GM23338 (cell line): Measurements from ENCODE around the gene POU2AF3. TPM values are rescaled to one million over a fixed set of nuclear protein-coding genes. Genes with fewer than 3 reads are reported as not detected.

Experiments
- ATAC-seq: fragments of 200-7000 bp; cut with Tn5 transposase; 3 replicates; pipeline ENCODE4 v1.9.1; 2020
- DNase-seq: peaks from one replicate; pipeline ENCODE4 v3.0.0-alpha.2; 2015; ENCODE audit warnings: low spot score
- H2AFZ ChIP-seq: fragments of 200-600 bp; sonication (generic); 2 replicates; pipeline ENCODE4 v1.8.0; 2016; ENCODE audit warnings: antibody characterized with exemption, mild to moderate bottlenecking, moderate library complexity
- H3F3A ChIP-seq: fragments of 200-600 bp; sonication (generic); replicated peaks from 2 replicates; pipeline ENCODE4 v1.8.0; 2017; ENCODE audit warnings: antibody characterized with exemption, mixed run types, low read depth
- H3K27ac ChIP-seq: fragments of 200-600 bp; sonication (generic); 2 replicates; pipeline ENCODE4 v1.6.1; 2016; ENCODE audit warnings: low read depth
- H3K27me3 ChIP-seq: fragments of 200-600 bp; sonication (generic); 2 replicates; pipeline ENCODE4 v1.8.0; 2016; ENCODE audit warnings: mild to moderate bottlenecking, mixed run types, moderate library complexity; ENCODE audit not compliant: insufficient read depth
- H3K36me3 ChIP-seq: fragments of 200-600 bp; sonication (generic); 2 replicates; pipeline ENCODE4 v1.8.0; 2016; ENCODE audit warnings: mild to moderate bottlenecking; ENCODE audit not compliant: insufficient read depth
- H3K4me1 ChIP-seq: fragments of 200-600 bp; sonication (generic); 2 replicates; pipeline ENCODE4 v1.8.0; 2016; ENCODE audit warnings: mild to moderate bottlenecking, moderate library complexity; ENCODE audit not compliant: insufficient read depth
- H3K4me2 ChIP-seq: fragments of 200-600 bp; sonication (generic); 2 replicates; pipeline ENCODE4 v1.7.1; 2017; ENCODE audit warnings: mixed run types
- H3K4me3 ChIP-seq: fragments of 200-600 bp; sonication (generic); 2 replicates; pipeline ENCODE4 v1.6.1; 2016; ENCODE audit warnings: mixed run types
- H3K79me2 ChIP-seq: fragments of 200-600 bp; sonication (generic); replicated peaks from 2 replicates; pipeline ENCODE4 v1.8.0; 2017; ENCODE audit warnings: mild to moderate bottlenecking; ENCODE audit not compliant: insufficient read depth
- H3K9me2 ChIP-seq: fragments of 200-600 bp; sonication (generic); 2 replicates; pipeline ENCODE4 v1.8.0; 2017; ENCODE audit not compliant: insufficient read depth
- H4K20me1 ChIP-seq: fragments of 200-600 bp; sonication (generic); replicated peaks from 2 replicates; pipeline ENCODE4 v1.8.0; 2017; ENCODE audit warnings: mild to moderate bottlenecking; ENCODE audit not compliant: insufficient read depth
- H3K27ac Mint-ChIP-seq: 2 replicates; pipeline ENCODE4 v1.8.0; 2020; ENCODE audit warnings: inconsistent platforms, mild to moderate bottlenecking, moderate library complexity, mixed read lengths
- H3K27me3 Mint-ChIP-seq: 3 replicates; pipeline ENCODE4 v1.8.0; 2022; ENCODE audit warnings: low read depth, mild to moderate bottlenecking, moderate library complexity, mixed read lengths, inconsistent platforms; ENCODE audit not compliant: insufficient read depth, poor library complexity
- H3K36me3 Mint-ChIP-seq: 3 replicates; pipeline ENCODE4 v1.8.0; 2021; ENCODE audit warnings: low read depth, mild to moderate bottlenecking, inconsistent platforms, moderate library complexity, mixed read lengths
- H3K4me1 Mint-ChIP-seq: 3 replicates; pipeline ENCODE4 v1.8.0; 2020; ENCODE audit warnings: mild to moderate bottlenecking, inconsistent platforms, mixed read lengths
- H3K4me3 Mint-ChIP-seq: 3 replicates; pipeline ENCODE4 v1.8.0; 2021; ENCODE audit warnings: moderate library complexity, mild to moderate bottlenecking, inconsistent platforms, mixed read lengths
- H3K9me3 Mint-ChIP-seq: 3 replicates; pipeline ENCODE4 v1.8.0; 2020; ENCODE audit warnings: moderate library complexity, mild to moderate bottlenecking, inconsistent platforms, mixed read lengths
- EZH2 ChIP-seq: fragments of 200-600 bp; sonication (generic); IDR thresholded peaks from one replicate; pipeline ENCODE4 v1.8.0; 2017; ENCODE audit warnings: antibody characterized with exemption, mild to moderate bottlenecking, low read depth; ENCODE audit not compliant: unreplicated experiment
- ZNF331 ChIP-seq: fragments of 250-450 bp; sonication (Bioruptor Pico); IDR thresholded peaks from 2 replicates; pipeline ENCODE4 v1.5.0; 2020; ENCODE audit warnings: low read depth, mild to moderate bottlenecking, moderate library complexity
- polyA plus RNA-seq: library from polyadenylated mRNA; unstranded; fragments of >200 nt; fragmentation: Nextera tagmentation; extraction: Ambion mirVana; gene quantifications from 2 replicates; pipeline ENCODE4 v1.2.1, GENCODE V29; 2016
- total RNA-seq: library from RNA; depleted of rRNA; stranded (reverse); fragments of >200 nt; shearing (Covaris generic); gene quantifications from 2 replicates; pipeline ENCODE4 v1.2.3, GENCODE V29; 2014
- TF ChIP-seq, protein P1 (sequence below): fragments of 250-450 bp; sonication (Bioruptor Pico); IDR thresholded peaks from 2 replicates; pipeline ENCODE4 v1.5.0; 2020; ENCODE audit warnings: mild to moderate bottlenecking, moderate library complexity

The POU2AF3 gene
- total and polyA plus RNA-seq, 2 experiments from 2014 or later = 2.7 to 3.4 TPM

GRCh38 chr11:111269146-111269868 lies 29.0 kb upstream of the POU2AF3 start (continued):
- TF ChIP-seq, protein P1, sequence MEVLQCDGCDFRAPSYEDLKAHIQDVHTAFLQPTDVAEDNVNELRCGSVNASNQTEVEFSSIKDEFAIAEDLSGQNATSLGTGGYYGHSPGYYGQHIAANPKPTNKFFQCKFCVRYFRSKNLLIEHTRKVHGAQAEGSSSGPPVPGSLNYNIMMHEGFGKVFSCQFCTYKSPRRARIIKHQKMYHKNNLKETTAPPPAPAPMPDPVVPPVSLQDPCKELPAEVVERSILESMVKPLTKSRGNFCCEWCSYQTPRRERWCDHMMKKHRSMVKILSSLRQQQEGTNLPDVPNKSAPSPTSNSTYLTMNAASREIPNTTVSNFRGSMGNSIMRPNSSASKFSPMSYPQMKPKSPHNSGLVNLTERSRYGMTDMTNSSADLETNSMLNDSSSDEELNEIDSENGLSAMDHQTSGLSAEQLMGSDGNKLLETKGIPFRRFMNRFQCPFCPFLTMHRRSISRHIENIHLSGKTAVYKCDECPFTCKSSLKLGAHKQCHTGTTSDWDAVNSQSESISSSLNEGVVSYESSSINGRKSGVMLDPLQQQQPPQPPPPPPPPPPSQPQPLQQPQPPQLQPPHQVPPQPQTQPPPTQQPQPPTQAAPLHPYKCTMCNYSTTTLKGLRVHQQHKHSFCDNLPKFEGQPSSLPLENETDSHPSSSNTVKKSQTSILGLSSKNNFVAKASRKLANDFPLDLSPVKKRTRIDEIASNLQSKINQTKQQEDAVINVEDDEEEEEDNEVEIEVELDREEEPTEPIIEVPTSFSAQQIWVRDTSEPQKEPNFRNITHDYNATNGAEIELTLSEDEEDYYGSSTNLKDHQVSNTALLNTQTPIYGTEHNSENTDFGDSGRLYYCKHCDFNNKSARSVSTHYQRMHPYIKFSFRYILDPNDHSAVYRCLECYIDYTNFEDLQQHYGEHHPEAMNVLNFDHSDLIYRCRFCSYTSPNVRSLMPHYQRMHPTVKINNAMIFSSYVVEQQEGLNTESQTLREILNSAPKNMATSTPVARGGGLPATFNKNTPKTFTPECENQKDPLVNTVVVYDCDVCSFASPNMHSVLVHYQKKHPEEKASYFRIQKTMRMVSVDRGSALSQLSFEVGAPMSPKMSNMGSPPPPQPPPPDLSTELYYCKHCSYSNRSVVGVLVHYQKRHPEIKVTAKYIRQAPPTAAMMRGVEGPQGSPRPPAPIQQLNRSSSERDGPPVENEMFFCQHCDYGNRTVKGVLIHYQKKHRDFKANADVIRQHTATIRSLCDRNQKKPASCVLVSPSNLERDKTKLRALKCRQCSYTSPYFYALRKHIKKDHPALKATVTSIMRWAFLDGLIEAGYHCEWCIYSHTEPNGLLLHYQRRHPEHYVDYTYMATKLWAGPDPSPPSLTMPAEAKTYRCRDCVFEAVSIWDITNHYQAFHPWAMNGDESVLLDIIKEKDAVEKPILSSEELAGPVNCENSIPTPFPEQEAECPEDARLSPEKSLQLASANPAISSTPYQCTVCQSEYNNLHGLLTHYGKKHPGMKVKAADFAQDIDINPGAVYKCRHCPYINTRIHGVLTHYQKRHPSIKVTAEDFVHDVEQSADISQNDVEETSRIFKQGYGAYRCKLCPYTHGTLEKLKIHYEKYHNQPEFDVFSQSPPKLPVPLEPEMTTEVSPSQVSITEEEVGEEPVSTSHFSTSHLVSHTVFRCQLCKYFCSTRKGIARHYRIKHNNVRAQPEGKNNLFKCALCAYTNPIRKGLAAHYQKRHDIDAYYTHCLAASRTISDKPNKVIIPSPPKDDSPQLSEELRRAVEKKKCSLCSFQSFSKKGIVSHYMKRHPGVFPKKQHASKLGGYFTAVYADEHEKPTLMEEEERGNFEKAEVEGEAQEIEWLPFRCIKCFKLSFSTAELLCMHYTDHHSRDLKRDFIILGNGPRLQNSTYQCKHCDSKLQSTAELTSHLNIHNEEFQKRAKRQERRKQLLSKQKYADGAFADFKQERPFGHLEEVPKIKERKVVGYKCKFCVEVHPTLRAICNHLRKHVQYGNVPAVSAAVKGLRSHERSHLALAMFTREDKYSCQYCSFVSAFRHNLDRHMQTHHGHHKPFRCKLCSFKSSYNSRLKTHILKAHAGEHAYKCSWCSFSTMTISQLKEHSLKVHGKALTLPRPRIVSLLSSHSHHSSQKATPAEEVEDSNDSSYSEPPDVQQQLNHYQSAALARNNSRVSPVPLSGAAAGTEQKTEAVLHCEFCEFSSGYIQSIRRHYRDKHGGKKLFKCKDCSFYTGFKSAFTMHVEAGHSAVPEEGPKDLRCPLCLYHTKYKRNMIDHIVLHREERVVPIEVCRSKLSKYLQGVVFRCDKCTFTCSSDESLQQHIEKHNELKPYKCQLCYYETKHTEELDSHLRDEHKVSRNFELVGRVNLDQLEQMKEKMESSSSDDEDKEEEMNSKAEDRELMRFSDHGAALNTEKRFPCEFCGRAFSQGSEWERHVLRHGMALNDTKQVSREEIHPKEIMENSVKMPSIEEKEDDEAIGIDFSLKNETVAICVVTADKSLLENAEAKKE = no peak

GRCh38 chr11:111272420-111272819 lies 25.9 kb upstream of the POU2AF3 start:
- peaks cover 3% of the 10 kb centered on the region for H3K27me3 Mint-ChIP-seq
- no peak overlapping the region for H3K4me2 ChIP-seq
- no peaks in the 10 kb centered on the region for H3K36me3 ChIP-seq
- ATAC-seq (no peak), DNase-seq (no peak)
- H3K9me3 Mint-ChIP-seq = no peaks in the 10 kb centered on the region
- H2AFZ ChIP-seq = no peak overlapping the region
- no peaks in the 10 kb centered on the region for H3K79me2 ChIP-seq
- H3F3A ChIP-seq = no peaks in the 10 kb centered on the region
- H3K27ac ChIP-seq = no peak overlapping the region
- TF ChIP-seq ZNF331 (CRISPR knock-in tag) (no peak), EZH2 (no peak)
- H3K4me3 ChIP-seq = no peak overlapping the region
- H3K27me3 ChIP-seq = no peaks in the 10 kb centered on the region
- no peak overlapping the region for H3K27ac Mint-ChIP-seq
- no peaks in the 10 kb centered on the region; the same call in 2 of the 3 replicates for H3K4me1 Mint-ChIP-seq
- no peaks in the 10 kb centered on the region for H4K20me1 ChIP-seq
- H3K9me2 ChIP-seq = 0 out of 2 replicates have a peak, but pooled peaks cover 4% of the 10 kb centered on the region
- no peaks in the 10 kb centered on the region for H3K4me1 ChIP-seq
- no peak overlapping the region for H3K4me3 Mint-ChIP-seq
- no peaks in the 10 kb centered on the region for H3K36me3 Mint-ChIP-seq
